Measurements from ENCODE around the gene CASZ1. TPM values are rescaled to one million over a fixed set of nuclear protein-coding genes. Genes with fewer than 3 reads are reported as not detected.

Gene CASZ1
- total RNA-seq, 1 experiment from 2014 or later: 3.9 TPM

GRCh38 chr1:10673109-10673711 is 123.2 kb downstream of the CASZ1 start:
- H3K4me1 Mint-ChIP-seq: peaks cover 22 to 37% of the 10 kb centered on the region in 2 experiments
- H2BK120ac ChIP-seq (ENCODE audit: low read depth, low read length, poor library complexity, severe bottlenecking): no peak overlapping the region

More at GRCh38 chr1:10673109-10673711, 123.2 kb downstream of the CASZ1 start:
- Histone ChIP-seq H2BK15ac (ENCODE audit: low read depth, low read length) (no peak overlapping the region), H2BK20ac (ENCODE audit: low read depth, low read length, poor library complexity, severe bottlenecking) (no peak overlapping the region), H3K18ac (ENCODE audit: insufficient read length, low read depth, low read length) (no peak overlapping the region), H3T11ph (ENCODE audit: low read length) (no peak overlapping the region), H3K9ac (ENCODE audit: extremely low read depth, insufficient read length, low read length) (no peak overlapping the region), H3K27ac (ENCODE audit: insufficient read length, low read depth, low read length) (no peak overlapping the region), H2BK5ac (ENCODE audit: insufficient read length, low read length) (no peak overlapping the region), H3K27me3 (ENCODE audit: insufficient read depth, low read length) (no peaks in the 10 kb centered on the region), H3K23me2 (ENCODE audit: insufficient read length, low read depth, low read length, poor library complexity, severe bottlenecking) (no peaks in the 10 kb centered on the region), H3K4me2 (ENCODE audit: insufficient read depth, insufficient read length, low read length) (no peak overlapping the region), H4K8ac (replicated peaks; ENCODE audit: insufficient read length, low read depth, low read length) (no peak overlapping the region), H3K9me3 (ENCODE audit: control insufficient read depth, low read depth, low read length) (no peaks in the 10 kb centered on the region), H2AFZ (ENCODE audit: low read length) (no peak overlapping the region), H4K20me1 (ENCODE audit: control insufficient read depth, insufficient read depth, insufficient read length) (peaks cover 2% of the 10 kb centered on the region), H3K79me2 (ENCODE audit: insufficient read depth, low read length) (no peaks in the 10 kb centered on the region), H4K91ac (ENCODE audit: insufficient read length, low read depth, low read length) (no peak overlapping the region), H3K23ac (ENCODE audit: insufficient read length, low read depth, low read length) (no peak overlapping the region), H3K4ac (ENCODE audit: low read depth, low read length) (no peak overlapping the region), H3K56ac (ENCODE audit: insufficient read length, low read depth, low read length) (no peak overlapping the region), H3K79me1 (ENCODE audit: insufficient read depth, low read depth, low read length, poor library complexity, severe bottlenecking) (no peaks in the 10 kb centered on the region), H3K14ac (ENCODE audit: insufficient read depth, low read length) (peak overlapping the region; percentile 63; the same call in 1 of the 2 replicates), H2BK12ac (ENCODE audit: insufficient read length, low read depth, low read length) (no peak overlapping the region), H3K4me1 (ENCODE audit: insufficient read depth, low read length) (no peaks in the 10 kb centered on the region; the same call in 1 of the 2 replicates), H4K5ac (ENCODE audit: insufficient read length, low read depth, low read length) (no peak overlapping the region), H2AK5ac (ENCODE audit: insufficient read length, low read length) (no peak overlapping the region)
- Mint-ChIP-seq H3K27ac (no peak overlapping the region), H3K27me3 (ENCODE audit: low read depth) (no peaks in the 10 kb centered on the region), H3K36me3 (ENCODE audit: insufficient read depth in 1 of 3, low read depth in 3 of 3) (no peaks in the 10 kb centered on the region; a peak in 1 of 7 replicates), H3K9me3 (no peaks in the 10 kb centered on the region), H3K4me3 (no peak overlapping the region)
- no peak for DNase-seq
- no CpG with 5 or more reads among the region's 19 CpGs for WGBS (ENCODE audit: extremely low coverage, insufficient read length, low lambda C conversion rate)
- no peak for TF ChIP-seq CTCF (conservative IDR thresholded peaks at IDR 0.05)

Measured in H9 (cell line).